Raji (cell line): ENCODE measurements around the gene SLC10A7.

Source experiments
- POLR2A ChIP-seq: IDR thresholded peaks from 2 replicates; pipeline ENCODE4 v1.6.1; 2011; ENCODE audit warnings: low read depth, low read length, control low read depth; ENCODE audit not compliant: insufficient read depth

The SLC10A7 gene

DNA sequence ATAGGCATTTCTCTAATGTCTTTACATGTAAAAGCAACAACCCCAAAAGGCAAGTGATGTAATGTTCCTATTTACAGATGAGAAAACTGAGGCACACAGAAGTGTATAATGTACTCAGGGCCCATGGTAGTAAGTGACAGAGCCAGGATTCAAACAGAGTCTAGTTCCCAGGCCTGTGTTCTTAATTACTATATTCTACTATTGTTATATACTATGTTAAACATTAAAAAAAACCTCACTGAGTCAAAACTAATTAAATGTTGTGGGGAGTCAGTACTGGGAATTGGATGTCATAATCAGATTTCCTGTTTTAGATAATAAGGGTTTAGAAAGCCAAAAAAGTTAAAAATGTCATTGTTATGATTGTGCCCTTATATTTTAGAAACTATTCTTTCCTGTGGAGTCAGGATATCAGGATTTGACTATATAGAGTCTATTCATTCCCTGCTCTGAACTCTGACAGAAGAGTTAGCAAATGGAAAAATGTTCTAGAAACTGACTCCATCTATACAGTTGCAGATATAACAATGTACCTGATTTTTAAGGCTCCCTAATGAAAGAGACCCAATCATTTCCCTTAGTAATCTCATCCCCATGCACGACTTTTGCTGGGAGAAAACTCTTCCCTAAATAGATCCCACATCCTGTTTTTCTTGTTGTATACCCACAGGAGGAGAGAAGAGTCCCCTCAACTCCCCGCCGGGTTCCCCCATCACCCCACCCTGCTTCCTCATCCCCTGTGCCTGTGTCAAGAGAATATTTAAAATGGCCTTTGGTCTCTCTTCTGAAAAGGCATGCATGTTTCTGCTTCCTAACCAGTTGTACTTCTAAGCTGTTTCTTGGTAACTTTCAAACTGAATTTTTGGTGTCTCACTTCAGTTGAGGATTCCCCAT is 237.7 kb downstream of the SLC10A7 start:
- no peak for TF ChIP-seq POLR2A

DNA sequence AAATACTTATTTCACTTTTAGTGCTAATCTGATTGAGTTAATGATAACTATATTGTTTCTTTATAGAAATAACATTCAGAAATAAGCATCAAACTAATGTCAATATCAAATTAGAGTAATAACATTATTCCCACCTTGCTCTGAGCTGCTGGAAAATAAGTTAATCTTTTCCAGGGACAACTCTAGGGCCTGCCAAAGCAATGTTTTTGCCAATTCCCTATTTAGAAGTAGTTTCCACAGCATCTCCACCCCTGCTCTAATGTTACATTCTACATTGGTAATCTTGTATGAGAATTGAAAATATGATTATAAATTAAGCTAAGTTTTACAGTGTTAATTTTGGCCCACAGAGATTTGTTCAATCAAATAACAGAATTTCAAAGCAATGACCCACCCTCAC is 239.1 kb downstream of the SLC10A7 start:
- TF ChIP-seq POLR2A = no peak

DNA sequence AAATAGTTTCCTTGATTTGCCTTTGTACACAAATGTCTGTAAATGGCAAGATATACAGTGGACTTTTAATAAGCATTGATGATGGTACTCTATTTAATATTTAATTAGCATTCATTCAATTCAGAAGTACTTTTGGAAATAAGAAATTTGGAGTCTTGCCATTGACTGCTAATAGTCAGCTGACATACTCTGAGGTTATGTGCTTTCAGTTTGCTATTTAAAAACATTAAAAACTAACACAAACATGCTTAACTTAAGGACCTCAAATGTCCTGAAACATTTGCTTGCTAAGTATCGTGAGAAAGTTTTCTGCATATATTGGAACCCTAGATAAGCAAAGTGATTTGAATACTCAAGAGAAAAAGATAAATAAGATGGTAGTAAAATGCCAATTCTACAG is 242.8 kb downstream of the SLC10A7 start:
- TF ChIP-seq POLR2A = no peak

- TF ChIP-seq POLR2A = no peak
These were observed 246.4 kb downstream of the SLC10A7 start for GRCh38 chr4:146275370-146275769.

GRCh38 chr4:146274774-146275173 is 247.0 kb downstream of the SLC10A7 start:
- TF ChIP-seq POLR2A = no peak

DNA sequence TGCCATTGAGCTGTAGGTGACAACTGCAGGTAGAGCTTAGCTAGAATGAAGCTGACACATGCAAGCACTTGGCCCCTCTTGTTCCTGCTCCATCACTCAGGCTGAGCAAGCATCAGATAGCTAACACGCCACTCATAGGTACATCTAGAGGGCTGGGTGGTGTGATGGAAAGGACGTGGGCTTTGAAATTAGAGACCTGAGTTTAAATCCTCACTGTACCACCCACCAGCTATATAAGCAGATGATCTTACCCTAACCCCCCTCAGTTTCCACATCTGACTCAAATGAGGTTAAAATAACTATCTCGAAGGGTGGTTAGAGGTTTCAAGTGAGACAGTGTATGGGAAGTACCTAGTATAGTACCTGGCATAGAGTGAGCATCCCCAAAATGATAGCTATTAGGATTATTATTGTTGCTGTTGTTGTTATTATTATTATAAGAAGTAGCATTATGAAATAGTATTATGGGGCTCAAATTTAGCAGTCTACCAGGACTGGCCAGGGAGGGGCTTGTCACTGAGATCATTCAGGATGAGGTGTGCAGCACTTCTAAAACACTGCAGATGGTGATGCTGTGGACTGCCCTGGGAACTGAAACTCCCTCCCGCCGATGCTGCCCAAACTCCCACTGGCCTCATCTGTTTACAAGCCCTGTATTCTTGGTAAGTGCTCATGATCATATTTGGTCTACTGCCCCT is 248.4 kb downstream of the SLC10A7 start:
- TF ChIP-seq POLR2A = no peak

DNA sequence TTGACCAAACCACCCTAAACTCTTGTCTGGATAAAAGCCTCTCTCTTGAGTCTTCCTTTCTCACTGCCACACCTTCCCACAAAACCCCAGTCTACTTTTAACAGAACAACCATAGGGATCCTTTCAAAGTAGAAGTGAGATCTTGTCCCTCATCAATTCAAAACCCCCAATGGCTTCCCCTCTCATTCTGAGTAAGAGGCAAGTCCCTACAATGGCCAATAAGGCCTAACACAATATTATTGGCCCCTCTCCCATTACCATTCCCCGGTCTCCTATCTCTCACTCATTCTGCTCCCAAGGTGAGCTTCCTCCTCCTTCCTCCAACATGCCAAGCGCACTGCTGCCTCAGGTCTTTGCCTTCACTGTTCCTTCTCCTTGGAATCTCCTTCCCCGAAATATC is 250.3 kb downstream of the SLC10A7 start:
- TF ChIP-seq POLR2A = no peak

GRCh38 chr4:146269228-146269653 is 252.5 kb downstream of the SLC10A7 start:
- no peak for TF ChIP-seq POLR2A

- TF ChIP-seq POLR2A = no peak
These were observed 253.9 kb downstream of the SLC10A7 start for GRCh38 chr4:146267826-146268225.

GRCh38 chr4:146265950-146266490 is 255.7 kb downstream of the SLC10A7 start:
- no peak for TF ChIP-seq POLR2A

GRCh38 chr4:146263793-146264192 is 257.9 kb downstream of the SLC10A7 start:
- no peak for TF ChIP-seq POLR2A

- no peak for TF ChIP-seq POLR2A
These were observed 260.7 kb downstream of the SLC10A7 start for GRCh38 chr4:146261041-146261440.

DNA sequence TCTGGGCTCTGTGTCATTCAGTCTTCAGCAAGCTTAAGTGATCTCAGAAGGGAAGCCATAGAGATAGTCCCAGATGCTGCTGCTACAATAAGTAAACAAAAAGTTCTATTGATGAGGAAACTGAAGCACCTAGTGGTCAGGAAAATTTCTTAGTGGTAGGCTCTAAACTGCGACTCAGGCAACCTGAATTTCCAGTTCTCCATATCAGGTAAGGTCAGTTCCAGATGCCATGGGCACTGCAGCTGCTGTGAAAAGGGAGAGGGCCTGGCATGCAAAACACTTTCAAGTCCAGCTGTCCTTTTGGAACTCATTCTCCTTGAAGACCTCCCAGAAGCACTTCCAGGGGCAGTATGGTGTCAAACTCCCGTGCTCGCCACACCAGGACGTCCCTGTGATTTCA is 261.2 kb downstream of the SLC10A7 start:
- no peak for TF ChIP-seq POLR2A

DNA sequence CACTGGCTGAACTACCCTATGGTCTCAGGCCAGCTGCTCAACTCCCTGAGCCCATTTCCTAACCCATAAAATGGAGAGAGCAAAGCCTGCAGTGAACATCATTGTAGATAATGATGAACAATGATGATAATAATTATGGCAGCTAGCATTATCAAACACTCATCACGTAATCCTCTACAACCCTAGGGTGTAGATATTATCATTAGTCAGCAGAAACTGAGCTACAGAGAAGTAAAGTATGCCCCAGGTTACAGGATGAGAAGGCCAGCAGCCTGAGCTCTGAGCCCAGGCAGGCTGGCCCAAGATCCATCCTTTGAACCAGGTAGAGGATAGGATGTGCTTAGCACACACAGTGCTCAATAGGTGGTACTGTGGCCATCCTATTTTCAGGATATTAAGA is 264.2 kb downstream of the SLC10A7 start:
- no peak for TF ChIP-seq POLR2A

GRCh38 chr4:146256328-146256727 is 265.4 kb downstream of the SLC10A7 start:
- no peak for TF ChIP-seq POLR2A

DNA sequence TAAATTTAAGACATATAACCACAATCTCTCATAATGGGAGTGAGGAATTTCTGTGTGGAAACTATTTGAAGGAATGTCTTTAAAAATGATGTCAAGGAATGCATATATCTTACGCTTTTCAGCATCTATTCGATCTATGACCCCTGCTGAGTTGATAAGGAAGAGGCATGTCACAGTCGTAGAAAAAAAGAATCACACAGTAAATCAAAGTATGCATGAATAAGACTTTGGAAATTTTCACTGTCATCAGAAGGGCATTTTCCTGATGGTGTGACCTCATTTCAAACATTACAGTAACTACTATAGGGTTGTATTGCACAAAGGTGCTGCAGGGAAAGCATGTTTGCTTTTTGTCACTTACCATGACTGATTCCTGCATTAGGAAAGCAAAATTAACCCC is 265.9 kb downstream of the SLC10A7 start:
- TF ChIP-seq POLR2A = no peak

DNA sequence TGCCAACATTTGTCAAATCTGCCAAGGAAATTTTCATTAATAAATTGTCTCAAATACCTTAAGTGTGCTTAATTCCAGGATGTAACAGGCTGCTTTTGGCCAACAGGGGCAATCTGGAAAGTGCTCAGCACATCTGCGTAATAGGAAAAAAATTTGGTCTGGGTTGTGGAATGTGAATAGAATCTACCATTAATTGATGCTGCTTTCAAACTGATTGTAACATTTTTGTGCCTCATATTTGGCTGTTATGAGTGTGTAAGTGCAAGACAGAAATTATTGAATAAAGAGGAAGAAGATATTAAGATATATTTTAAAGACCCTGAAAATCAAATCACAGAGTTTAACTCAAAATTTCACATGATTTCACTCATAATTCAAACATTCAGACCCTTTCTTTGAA is 266.3 kb downstream of the SLC10A7 start:
- TF ChIP-seq POLR2A = no peak
